MCF 10A (cell line): ENCODE measurements around the gene ABAT. TPM values are rescaled to one million over a fixed set of nuclear protein-coding genes. Genes with fewer than 3 reads are reported as not detected.

Source experiments
- total RNA-seq: library from RNA; stranded (reverse); gene quantifications from 2 replicates; pipeline ENCODE4 v1.2.3, GENCODE V29; 2022

Gene ABAT
- total RNA-seq, 1 experiment from 2014 or later = 3.0 TPM

Other genes starting within 250 kb of the ABAT start
- not detected in 2 replicates for gene TMEM114, start 84.1 kb upstream of the ABAT start, total RNA-seq
- gene METTL22, start 52.9 kb upstream of the ABAT start, total RNA-seq = 36.7 and 47.2 TPM in 2 replicates
- gene TMEM186, start 123.0 kb downstream of the ABAT start, total RNA-seq = 12.9 and 13.9 TPM in 2 replicates
- gene PMM2, start 123.2 kb downstream of the ABAT start, total RNA-seq = 59.4 and 60.6 TPM in 2 replicates
- gene CARHSP1, start 194.4 kb downstream of the ABAT start, total RNA-seq = 23.9 and 27.8 TPM in 2 replicates
- not detected in 2 replicates for gene LITAFD, start 207.7 kb downstream of the ABAT start, total RNA-seq